HG03025 (cell line): ENCODE data around the gene VPS35L.

Source experiments
- ATAC-seq: cut with Tn5 transposase; IDR thresholded peaks from one replicate; pipeline ENCODE4 v1.9.1; 2021; ENCODE audit warnings: mild to moderate bottlenecking, moderate library complexity; ENCODE audit not compliant: unreplicated experiment, low FRiP score

Gene VPS35L

GRCh38 chr16:19589771-19590302 is 34.3 kb downstream of the VPS35L start:
- no peak for ATAC-seq

- no peak for ATAC-seq
Observed at GRCh38 chr16:19595043-19595767, 39.7 kb downstream of the VPS35L start.

- no peak for ATAC-seq
Observed at GRCh38 chr16:19598805-19599510, 43.5 kb downstream of the VPS35L start.

GRCh38 chr16:19599968-19600716 is 44.6 kb downstream of the VPS35L start:
- no peak for ATAC-seq

- no peak for ATAC-seq
Observed at GRCh38 chr16:19601083-19601976, 45.8 kb downstream of the VPS35L start.

GRCh38 chr16:19604911-19605310 is 49.4 kb downstream of the VPS35L start:
- no peak for ATAC-seq

GRCh38 chr16:19605701-19606100 is 50.2 kb downstream of the VPS35L start:
- no peak for ATAC-seq

GRCh38 chr16:19607616-19608280 is 52.2 kb downstream of the VPS35L start:
- ATAC-seq, result no peak

GRCh38 chr16:19609359-19609758 is 53.9 kb downstream of the VPS35L start:
- ATAC-seq, result no peak

- ATAC-seq, result no peak
Observed at GRCh38 chr16:19610200-19610599, 54.7 kb downstream of the VPS35L start.

- no peak for ATAC-seq
Observed at GRCh38 chr16:19613834-19614233, 58.3 kb downstream of the VPS35L start.

- ATAC-seq, result no peak
Observed at GRCh38 chr16:19616241-19616640, 60.7 kb downstream of the VPS35L start.

- ATAC-seq, result no peak
Observed at GRCh38 chr16:19618876-19619275, 63.4 kb downstream of the VPS35L start.

- ATAC-seq, result no peak
Observed at GRCh38 chr16:19621445-19621844, 65.9 kb downstream of the VPS35L start.

- no peak for ATAC-seq
Observed at GRCh38 chr16:19625039-19625438, 69.5 kb downstream of the VPS35L start.

- ATAC-seq, result no peak
Observed at GRCh38 chr16:19636436-19637267, 81.1 kb downstream of the VPS35L start.

- ATAC-seq, result no peak
Observed at GRCh38 chr16:19639986-19640421, 84.5 kb downstream of the VPS35L start.

- ATAC-seq, result no peak
Observed at GRCh38 chr16:19642501-19642900, 87.0 kb downstream of the VPS35L start.

GRCh38 chr16:19644877-19645276 is 89.4 kb downstream of the VPS35L start:
- no peak for ATAC-seq
